GM12878 (cell line): Measurements from ENCODE around the gene SMARCAL1. TPM values are rescaled to one million over a fixed set of nuclear protein-coding genes. Genes with fewer than 3 reads are reported as not detected.

ENCODE experiments used
- ATAC-seq: fragments of 200-7000 bp; cut with Tn5 transposase; 3 replicates; pipeline ENCODE4 v1.9.1; 2020; ENCODE audit warnings: mild to moderate bottlenecking, moderate library complexity
- BruUV-seq: library from RNA; stranded (reverse); fragments of 400-500 nt; replicated peaks from 2 replicates; lab custom pipeline; 2021; lab: Mats Ljungman, UMichigan
- CTCF ChIA-PET: fragments of 300-600 bp; sonication (Branson Sonifier 250); formaldehyde crosslinking; extraction: SDS; loops from one replicate; lab custom pipeline; 2021; ENCODE audit warnings: inconsistent platforms; lab: Yijun Ruan, JAX
- POLR2A ChIA-PET: fragments of 350-600 bp; formaldehyde crosslinking; extraction: SDS; loops from one replicate; lab custom pipeline; 2021; ENCODE audit warnings: inconsistent platforms; lab: Charles Lee
- RAD21 ChIA-PET: fragments of 300-600 bp; sonication (Branson Sonifier 250); formaldehyde crosslinking; loops from one replicate; lab custom pipeline; 2023; ENCODE audit warnings: antibody characterized with exemption; ENCODE audit not compliant: unreplicated experiment; lab: Charles Lee
- SMC1A ChIA-PET: fragments of 300-600 bp; sonication (Branson Sonifier 250); formaldehyde crosslinking; loops from one replicate; lab custom pipeline; 2023; ENCODE audit not compliant: unreplicated experiment, uncharacterized antibody; lab: Charles Lee
- DNase-seq: peaks from one replicate; pipeline ENCODE4 v3.0.0-alpha.2; 2011; ENCODE audit warnings: low read depth, low spot score
- FAIRE-seq: peaks from 3 replicates; lab custom pipeline; 2011; peaks lifted over from hg19 to GRCh38; lab: Jason Lieb, UNC
- H2AFZ ChIP-seq: 2 replicates; pipeline ENCODE4 v1.6.0; 2011; ENCODE audit warnings: low read depth, low read length, control low read depth; ENCODE audit not compliant: control insufficient read depth
- H3K27ac ChIP-seq: 2 replicates; pipeline ENCODE4 v1.5.1; 2011; ENCODE audit warnings: control low read depth; ENCODE audit not compliant: control insufficient read depth, insufficient read depth
- H3K27me3 ChIP-seq, 2 experiments: replicated peaks in 1 of 2; 2 replicates each; pipeline versions ENCODE4 v1.6.0 to v1.6.1; 2011; ENCODE audit warnings: low read length in 1 of 2; ENCODE audit not compliant: control insufficient read depth in 2 of 2, insufficient read depth in 2 of 2
- H3K36me3 ChIP-seq, 2 experiments: 2 replicates each; pipeline ENCODE4 v1.5.1; 2011; ENCODE audit warnings: low read length in 1 of 2; ENCODE audit not compliant: control insufficient read depth in 2 of 2, insufficient read depth in 2 of 2
- H3K4me1 ChIP-seq: 2 replicates; pipeline ENCODE4 v1.6.1; 2011; ENCODE audit warnings: mild to moderate bottlenecking, low read length, moderate library complexity, mixed read lengths; ENCODE audit not compliant: control insufficient read depth, insufficient read depth
- H3K4me2 ChIP-seq: 2 replicates; pipeline ENCODE4 v1.6.0; 2011; ENCODE audit warnings: control low read depth; ENCODE audit not compliant: control insufficient read depth, insufficient read depth
- H3K4me3 ChIP-seq: fragments of 200-600 bp; sonication (generic); 2 replicates; pipeline ENCODE4 v1.5.1; 2016
- H3K79me2 ChIP-seq: 2 replicates; pipeline ENCODE4 v1.6.0; 2011; ENCODE audit warnings: low read length; ENCODE audit not compliant: control insufficient read depth, insufficient read depth
- H3K9ac ChIP-seq: 2 replicates; pipeline ENCODE4 v1.8.0; 2011; ENCODE audit warnings: low read length, control low read depth, mixed read lengths; ENCODE audit not compliant: control insufficient read depth, insufficient read depth
- H3K9me3 ChIP-seq: replicated peaks from 3 replicates; pipeline ENCODE4 v1.5.1; 2011; ENCODE audit warnings: mild to moderate bottlenecking, low read length; ENCODE audit not compliant: control insufficient read depth, insufficient read depth
- H4K20me1 ChIP-seq: 2 replicates; pipeline ENCODE4 v1.6.0; 2011; ENCODE audit not compliant: control insufficient read depth, insufficient read depth
- ASH2L ChIP-seq: fragments of 300-600, 200-600 bp; sonication (generic); IDR thresholded peaks from 2 replicates; pipeline ENCODE4 v1.6.1; 2017; ENCODE audit warnings: low read depth, mild to moderate bottlenecking, borderline replicate concordance
- BMI1 ChIP-seq: fragments of 450-650 bp; IDR thresholded peaks from 2 replicates; pipeline ENCODE4 v1.6.1; 2016; ENCODE audit warnings: mild to moderate bottlenecking, moderate library complexity, borderline replicate concordance
- CREB1 ChIP-seq: IDR thresholded peaks from 2 replicates; pipeline ENCODE4 v1.6.1; 2012; ENCODE audit warnings: low read depth, mild to moderate bottlenecking, inconsistent platforms
- CREM ChIP-seq: IDR thresholded peaks from 2 replicates; pipeline ENCODE4 v1.6.1; 2014; ENCODE audit warnings: antibody characterized with exemption, low read depth
- NFIC ChIP-seq: IDR thresholded peaks from 2 replicates; pipeline ENCODE4 v1.6.1; 2012; ENCODE audit warnings: low read depth, mild to moderate bottlenecking, inconsistent platforms, low read length, moderate library complexity
- NFXL1 ChIP-seq: fragments of 450-650 bp; IDR thresholded peaks from 2 replicates; pipeline ENCODE4 v1.6.1; 2017; ENCODE audit warnings: antibody characterized with exemption, mild to moderate bottlenecking, borderline replicate concordance
- NRF1 ChIP-seq: conservative IDR thresholded peaks from 2 replicates; pipeline ENCODE4 v1.6.1; 2011; ENCODE audit warnings: mild to moderate bottlenecking, low read depth, low read length, improper control_type of control experiment
- SMAD5 ChIP-seq: IDR thresholded peaks from 2 replicates; pipeline ENCODE4 v1.6.1; 2016; ENCODE audit warnings: antibody characterized with exemption, low read depth
- SMC3 ChIP-seq: IDR thresholded peaks from 2 replicates; pipeline ENCODE4 v1.6.1; 2011; ENCODE audit warnings: low read length, improper control_type of control experiment, borderline replicate concordance
- ZNF217 ChIP-seq: fragments of 450-650 bp; IDR thresholded peaks from 2 replicates; pipeline ENCODE4 v1.6.1; 2017; ENCODE audit warnings: antibody characterized with exemption, mild to moderate bottlenecking
- WGBS: methylation state at CpG from one replicate; pipeline ENCODE4 v1.1.6; 2016; ENCODE audit warnings: low lambda C conversion rate; ENCODE audit not compliant: insufficient replicate concordance, insufficient coverage; ENCODE audit errors: missing lambda C conversion rate; 5-methylcytosine and 5-hydroxymethylcytosine counted together
- in situ Hi-C: fragments of 300-500 bp; cut with MboI; formaldehyde crosslinking; loops from 9 replicates; pipeline ENCODE4 v1.14.3; 2018; ENCODE audit warnings: mixed read lengths
- intact Hi-C: fragments of 100-400 bp; cut with micrococcal nuclease; formaldehyde crosslinking; loops from one replicate; pipeline ENCODE4 v1.14.2; 2022; ENCODE audit not compliant: unreplicated experiment
- polyA plus RNA-seq, 11 experiments: library from polyadenylated mRNA; depleted of rRNA in 4 of 11; unstranded in 6 of 11; stranded (reverse) in 5 of 11; fragments of >200 nt; fragmentation: Nextera tagmentation in 4 of 11; fragmentation: Illumina TruSeq in 1 of 11; extraction: Ambion mirVana in 4 of 11; extraction: Trizol in 1 of 11; gene quantifications; 1 replicate in 1 of 11; 2 replicates in 10 of 11; pipeline versions ENCODE4 v1.2.1 to v1.2.3, GENCODE V29; 2011 to 2016; ENCODE audit warnings: inconsistent platforms in 2 of 11, missing spikeins in 2 of 11, low read depth in 1 of 11
- total RNA-seq, 4 experiments: library from RNA; depleted of rRNA in 3 of 4; stranded (reverse); fragments of >200 nt in 3 of 4; fragmentation: Illumina TruSeq in 1 of 4; extraction: Trizol in 1 of 4; gene quantifications; 2 replicates each; pipeline versions ENCODE4 v1.2.1 to v1.2.3, GENCODE V29; 2013 to 2021
- TF ChIP-seq, protein P1 (sequence below): fragments of 450-650 bp; IDR thresholded peaks from 2 replicates; pipeline ENCODE4 v1.6.1; 2018; ENCODE audit warnings: borderline replicate concordance, mild to moderate bottlenecking; ENCODE audit not compliant: partially characterized antibody
- TF ChIP-seq, protein P2 (sequence below): fragments of 450-650 bp; formaldehyde crosslinking; IDR thresholded peaks from 2 replicates; pipeline ENCODE4 v1.4.0; 2022; ENCODE audit warnings: mild to moderate bottlenecking, moderate library complexity
- TF ChIP-seq, protein P3 (sequence below): fragments of 450-650 bp; IDR thresholded peaks from 2 replicates; pipeline ENCODE4 v1.6.1; 2017; ENCODE audit warnings: mild to moderate bottlenecking
- TF ChIP-seq, protein P4 (sequence below): IDR thresholded peaks from 2 replicates; pipeline ENCODE4 v1.6.1; 2012; ENCODE audit warnings: low read depth, low read length, improper control_type of control experiment

The SMARCAL1 gene
- total and polyA plus RNA-seq, 10 of the 15 experiments (the other 5 are each of a cell fraction or from before 2014, with no cell fraction given) = 10.8 to 32.9 (median 21.8) TPM

DNA sequence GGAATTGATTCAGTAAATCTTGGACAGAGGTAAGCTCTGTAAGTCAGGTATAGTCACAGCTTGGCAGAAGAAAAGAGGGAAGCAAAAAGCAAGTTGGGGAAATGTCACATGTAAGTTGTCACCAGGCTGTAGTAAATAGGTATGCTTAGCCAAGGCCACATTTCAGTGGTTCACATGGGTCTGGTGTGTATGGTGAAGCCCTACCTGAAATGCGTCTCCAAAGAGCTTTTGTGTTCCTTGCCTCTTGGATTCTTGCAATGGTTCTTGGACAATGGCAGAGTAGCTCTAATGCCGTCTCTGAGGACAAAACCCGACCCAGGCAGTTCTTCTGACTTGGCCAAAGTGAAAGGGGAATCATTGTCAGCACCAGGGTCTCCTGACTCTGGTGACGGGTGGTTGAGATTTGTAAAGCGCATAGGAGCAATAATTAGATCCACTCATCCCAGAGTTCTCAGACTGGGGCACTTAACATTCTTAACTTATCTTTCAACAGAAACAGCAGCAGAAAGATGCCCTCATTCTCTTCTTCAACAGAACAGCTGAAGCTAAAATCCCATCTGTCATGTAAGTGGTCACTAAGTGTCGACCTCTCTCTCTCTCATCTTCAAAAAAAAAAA is 51.9 kb downstream of the SMARCAL1 start (continued):
- TF ChIP-seq, protein P1, sequence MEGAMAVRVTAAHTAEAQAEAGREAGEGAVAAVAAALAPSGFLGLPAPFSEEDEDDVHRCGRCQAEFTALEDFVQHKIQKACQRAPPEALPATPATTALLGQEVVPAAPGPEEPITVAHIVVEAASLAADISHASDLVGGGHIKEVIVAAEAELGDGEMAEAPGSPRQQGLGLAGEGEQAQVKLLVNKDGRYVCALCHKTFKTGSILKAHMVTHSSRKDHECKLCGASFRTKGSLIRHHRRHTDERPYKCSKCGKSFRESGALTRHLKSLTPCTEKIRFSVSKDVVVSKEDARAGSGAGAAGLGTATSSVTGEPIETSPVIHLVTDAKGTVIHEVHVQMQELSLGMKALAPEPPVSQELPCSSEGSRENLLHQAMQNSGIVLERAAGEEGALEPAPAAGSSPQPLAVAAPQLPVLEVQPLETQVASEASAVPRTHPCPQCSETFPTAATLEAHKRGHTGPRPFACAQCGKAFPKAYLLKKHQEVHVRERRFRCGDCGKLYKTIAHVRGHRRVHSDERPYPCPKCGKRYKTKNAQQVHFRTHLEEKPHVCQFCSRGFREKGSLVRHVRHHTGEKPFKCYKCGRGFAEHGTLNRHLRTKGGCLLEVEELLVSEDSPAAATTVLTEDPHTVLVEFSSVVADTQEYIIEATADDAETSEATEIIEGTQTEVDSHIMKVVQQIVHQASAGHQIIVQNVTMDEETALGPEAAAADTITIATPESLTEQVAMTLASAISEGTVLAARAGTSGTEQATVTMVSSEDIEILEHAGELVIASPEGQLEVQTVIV = no peak

DNA sequence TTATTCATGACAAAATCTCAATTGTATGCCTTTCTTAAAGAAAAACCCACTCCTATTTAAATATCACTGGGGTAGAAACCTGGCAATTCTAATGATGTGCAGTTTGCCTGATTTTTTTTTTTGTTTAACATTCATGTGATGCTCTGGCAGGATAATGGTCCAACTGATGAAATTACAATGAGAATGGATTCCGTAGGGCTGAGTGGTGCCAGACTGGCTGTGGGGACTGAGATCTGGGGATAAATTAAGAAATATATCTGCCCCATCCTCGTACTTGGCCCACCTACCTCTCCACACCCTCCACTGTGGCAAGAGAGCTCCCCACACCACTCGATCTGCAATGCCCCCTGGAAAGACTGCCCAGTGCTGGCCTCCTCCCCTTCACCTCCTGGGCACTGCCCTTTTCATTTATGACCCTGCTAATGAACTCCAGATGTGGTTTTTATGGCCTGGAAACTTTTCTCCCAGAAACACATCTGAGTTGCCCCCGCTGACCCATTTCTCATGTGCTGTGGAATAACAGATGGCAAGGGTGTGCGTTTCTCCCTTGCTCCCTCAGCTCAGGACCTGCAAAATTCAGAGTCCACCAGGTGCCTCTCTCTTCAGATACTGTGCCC is 53.4 kb downstream of the SMARCAL1 start:
- FAIRE-seq (no peak), ATAC-seq (no peak), DNase-seq (no peak)
- Histone ChIP-seq H2AFZ (no peak overlapping the region), H3K9me3 (no peaks in the 10 kb centered on the region), H3K4me3 (no peak overlapping the region), H3K79me2 (no peaks in the 10 kb centered on the region), H3K4me2 (no peak overlapping the region), H3K27me3 (no peaks in the 10 kb centered on the region), H3K4me1 (no peaks in the 10 kb centered on the region), H3K9ac (no peak overlapping the region), H3K27ac (no peak overlapping the region), H3K36me3 (peaks cover 0 to 2% of the 10 kb centered on the region in 2 experiments; a peak in 1 of 4 replicates), H4K20me1 (no peaks in the 10 kb centered on the region)
- SMC1A ChIA-PET = interaction anchor here (0.7 to 1.0 kb wide), 2 partner anchors 18 to 44 kb away, joined by 3 read pairs; no protein-coding TSS in a partner anchor
- no TSS peak for BruUV-seq
- WGBS = 92% methylated on average over 5 of the region's 5 CpGs
- in situ Hi-C loops (no loop called here), intact Hi-C loops (no loop called here)
- POLR2A ChIA-PET = no interaction called here
- CTCF ChIA-PET = interaction anchor here (2.0 kb wide), 1 partner anchor 201 kb away, joined by 5 read pairs; no protein-coding TSS in a partner anchor
- RAD21 ChIA-PET = no interaction called here
- TF ChIP-seq ASH2L (no peak), NFIC (no peak), CREM (no peak), SMC3 (no peak), NFXL1 (no peak), ZNF217 (no peak), NRF1 (no peak), SMAD5 (no peak), BMI1 (no peak), CREB1 (no peak)
- TF ChIP-seq, protein P2, sequence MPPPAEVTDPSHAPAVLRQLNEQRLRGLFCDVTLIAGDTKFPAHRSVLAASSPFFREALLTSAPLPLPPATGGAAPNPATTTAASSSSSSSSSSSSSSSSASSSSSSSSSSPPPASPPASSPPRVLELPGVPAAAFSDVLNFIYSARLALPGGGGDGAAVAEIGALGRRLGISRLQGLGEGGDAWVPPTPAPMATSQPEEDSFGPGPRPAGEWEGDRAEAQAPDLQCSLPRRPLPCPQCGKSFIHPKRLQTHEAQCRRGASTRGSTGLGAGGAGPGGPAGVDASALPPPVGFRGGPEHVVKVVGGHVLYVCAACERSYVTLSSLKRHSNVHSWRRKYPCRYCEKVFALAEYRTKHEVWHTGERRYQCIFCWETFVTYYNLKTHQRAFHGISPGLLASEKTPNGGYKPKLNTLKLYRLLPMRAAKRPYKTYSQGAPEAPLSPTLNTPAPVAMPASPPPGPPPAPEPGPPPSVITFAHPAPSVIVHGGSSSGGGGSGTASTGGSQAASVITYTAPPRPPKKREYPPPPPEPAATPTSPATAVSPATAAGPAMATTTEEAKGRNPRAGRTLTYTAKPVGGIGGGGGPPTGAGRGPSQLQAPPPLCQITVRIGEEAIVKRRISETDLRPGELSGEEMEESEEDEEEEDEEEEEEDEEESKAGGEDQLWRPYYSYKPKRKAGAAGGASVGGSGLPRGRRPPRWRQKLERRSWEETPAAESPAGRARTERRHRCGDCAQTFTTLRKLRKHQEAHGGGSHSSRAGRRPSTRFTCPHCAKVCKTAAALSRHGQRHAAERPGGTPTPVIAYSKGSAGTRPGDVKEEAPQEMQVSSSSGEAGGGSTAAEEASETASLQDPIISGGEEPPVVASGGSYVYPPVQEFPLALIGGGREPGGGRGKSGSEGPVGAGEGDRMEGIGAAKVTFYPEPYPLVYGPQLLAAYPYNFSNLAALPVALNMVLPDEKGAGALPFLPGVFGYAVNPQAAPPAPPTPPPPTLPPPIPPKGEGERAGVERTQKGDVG = no peak
- TF ChIP-seq, protein P3, sequence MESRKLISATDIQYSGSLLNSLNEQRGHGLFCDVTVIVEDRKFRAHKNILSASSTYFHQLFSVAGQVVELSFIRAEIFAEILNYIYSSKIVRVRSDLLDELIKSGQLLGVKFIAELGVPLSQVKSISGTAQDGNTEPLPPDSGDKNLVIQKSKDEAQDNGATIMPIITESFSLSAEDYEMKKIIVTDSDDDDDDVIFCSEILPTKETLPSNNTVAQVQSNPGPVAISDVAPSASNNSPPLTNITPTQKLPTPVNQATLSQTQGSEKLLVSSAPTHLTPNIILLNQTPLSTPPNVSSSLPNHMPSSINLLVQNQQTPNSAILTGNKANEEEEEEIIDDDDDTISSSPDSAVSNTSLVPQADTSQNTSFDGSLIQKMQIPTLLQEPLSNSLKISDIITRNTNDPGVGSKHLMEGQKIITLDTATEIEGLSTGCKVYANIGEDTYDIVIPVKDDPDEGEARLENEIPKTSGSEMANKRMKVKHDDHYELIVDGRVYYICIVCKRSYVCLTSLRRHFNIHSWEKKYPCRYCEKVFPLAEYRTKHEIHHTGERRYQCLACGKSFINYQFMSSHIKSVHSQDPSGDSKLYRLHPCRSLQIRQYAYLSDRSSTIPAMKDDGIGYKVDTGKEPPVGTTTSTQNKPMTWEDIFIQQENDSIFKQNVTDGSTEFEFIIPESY = no peak
- TF ChIP-seq, protein P4, sequence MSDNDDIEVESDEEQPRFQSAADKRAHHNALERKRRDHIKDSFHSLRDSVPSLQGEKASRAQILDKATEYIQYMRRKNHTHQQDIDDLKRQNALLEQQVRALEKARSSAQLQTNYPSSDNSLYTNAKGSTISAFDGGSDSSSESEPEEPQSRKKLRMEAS = no peak
